Measurements from ENCODE around the gene CHPF2.
A peak's percentile ranks its signal among the peaks of the same experiment; 100 is the strongest.

Gene CHPF2

GRCh38 chr7:151232091-151232916 is at the start of gene CHPF2:
Gene CHPF2, plus strand, starts transcription at chr7:151232483. Its CDS starts 1,529 bp downstream, at chr7:151234012.
- peak; percentile 86 for DNase-seq

- DNase-seq: no peak
Observed at GRCh38 chr7:151185762-151186639, 46.3 kb upstream of the CHPF2 start.

GRCh38 chr7:151186640-151187408 is 45.5 kb upstream of the CHPF2 start, which contains the start of gene ASB10:
Gene ASB10, minus strand, starts transcription at chr7:151187250. Its CDS starts 120 bp downstream, at chr7:151187130.
- no peak for DNase-seq

- no peak for DNase-seq
Observed at GRCh38 chr7:151187409-151188251, 44.7 kb upstream of the CHPF2 start.

- DNase-seq: no peak
Observed at GRCh38 chr7:151188252-151188542, 44.1 kb upstream of the CHPF2 start.

- DNase-seq: no peak
Observed at GRCh38 chr7:151189038-151189437, 43.2 kb upstream of the CHPF2 start.

- DNase-seq: no peak
Observed at GRCh38 chr7:151191544-151191943, 40.7 kb upstream of the CHPF2 start.

- DNase-seq: no peak
Observed at GRCh38 chr7:151192002-151192539, 40.2 kb upstream of the CHPF2 start.

- DNase-seq: no peak
Observed at GRCh38 chr7:151193203-151193978, 38.9 kb upstream of the CHPF2 start.

- no peak for DNase-seq
Observed at GRCh38 chr7:151194188-151194587, 38.1 kb upstream of the CHPF2 start.

GRCh38 chr7:151195616-151196450 is 36.5 kb upstream of the CHPF2 start:
- no peak for DNase-seq

GRCh38 chr7:151197932-151198331 is 34.4 kb upstream of the CHPF2 start:
- no peak for DNase-seq

- DNase-seq: no peak
Observed at GRCh38 chr7:151198945-151199848, 33.1 kb upstream of the CHPF2 start.

- DNase-seq: no peak
Observed at GRCh38 chr7:151201344-151201743, 30.9 kb upstream of the CHPF2 start.

GRCh38 chr7:151201751-151202150 is 30.5 kb upstream of the CHPF2 start:
- DNase-seq: no peak

GRCh38 chr7:151202836-151203235 is 29.4 kb upstream of the CHPF2 start:
- no peak for DNase-seq

- no peak for DNase-seq
Observed at GRCh38 chr7:151204383-151205032, 27.8 kb upstream of the CHPF2 start.

GRCh38 chr7:151205730-151206129 is 26.6 kb upstream of the CHPF2 start:
- no peak for DNase-seq

Data from EL (cell line).